ENCODE measurements around the gene JHY.

JHY gene

DNA sequence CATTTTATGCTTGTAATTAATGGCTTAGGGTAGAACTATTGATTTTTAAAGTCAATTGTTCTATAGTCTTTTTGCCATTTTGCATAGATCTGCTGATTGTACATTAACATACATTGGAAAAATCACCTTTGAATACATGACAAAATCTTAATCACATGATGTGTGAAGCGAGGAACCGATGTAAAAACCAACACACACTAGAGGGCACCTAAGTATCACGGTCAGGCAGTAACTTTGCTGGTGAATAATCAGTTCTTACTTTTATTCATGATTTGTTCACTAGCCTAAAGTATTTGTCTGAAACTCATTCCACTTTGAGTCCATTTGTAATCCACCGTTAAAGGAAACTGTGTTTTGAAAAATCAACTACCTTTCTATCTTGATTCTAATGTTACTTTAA is 28.2 kb downstream of the JHY start:
- H3K4me3 ChIP-seq (replicated peaks; ENCODE audit: low read depth, low read length) = no peak overlapping the region
- TF ChIP-seq, protein P1, sequence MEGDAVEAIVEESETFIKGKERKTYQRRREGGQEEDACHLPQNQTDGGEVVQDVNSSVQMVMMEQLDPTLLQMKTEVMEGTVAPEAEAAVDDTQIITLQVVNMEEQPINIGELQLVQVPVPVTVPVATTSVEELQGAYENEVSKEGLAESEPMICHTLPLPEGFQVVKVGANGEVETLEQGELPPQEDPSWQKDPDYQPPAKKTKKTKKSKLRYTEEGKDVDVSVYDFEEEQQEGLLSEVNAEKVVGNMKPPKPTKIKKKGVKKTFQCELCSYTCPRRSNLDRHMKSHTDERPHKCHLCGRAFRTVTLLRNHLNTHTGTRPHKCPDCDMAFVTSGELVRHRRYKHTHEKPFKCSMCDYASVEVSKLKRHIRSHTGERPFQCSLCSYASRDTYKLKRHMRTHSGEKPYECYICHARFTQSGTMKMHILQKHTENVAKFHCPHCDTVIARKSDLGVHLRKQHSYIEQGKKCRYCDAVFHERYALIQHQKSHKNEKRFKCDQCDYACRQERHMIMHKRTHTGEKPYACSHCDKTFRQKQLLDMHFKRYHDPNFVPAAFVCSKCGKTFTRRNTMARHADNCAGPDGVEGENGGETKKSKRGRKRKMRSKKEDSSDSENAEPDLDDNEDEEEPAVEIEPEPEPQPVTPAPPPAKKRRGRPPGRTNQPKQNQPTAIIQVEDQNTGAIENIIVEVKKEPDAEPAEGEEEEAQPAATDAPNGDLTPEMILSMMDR (IDR thresholded peaks at IDR 0.05; ENCODE audit: low read depth, low read length, missing control alignments) = peak; percentile 11
- DNase-seq (ENCODE audit: extremely low read depth, low read depth) = no peak

DNA sequence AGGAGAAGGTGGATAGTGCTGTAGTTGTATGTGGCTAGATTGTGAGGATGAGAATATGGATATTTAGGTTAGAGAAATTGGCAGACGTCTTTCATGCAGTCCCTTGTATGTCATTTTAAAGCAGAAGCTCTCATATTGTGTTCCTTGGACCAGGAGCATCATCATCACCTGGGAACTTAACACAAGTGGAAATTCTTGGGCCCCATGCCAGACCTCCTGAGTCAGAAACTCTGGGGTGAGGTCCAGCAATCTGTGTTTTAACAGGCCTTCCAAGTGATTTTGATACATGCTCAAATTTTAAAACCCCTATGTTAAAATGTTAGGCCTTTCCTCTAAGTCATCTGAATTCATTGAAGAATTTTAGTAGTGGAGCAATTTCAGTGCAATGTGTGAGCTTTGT is 34.8 kb downstream of the JHY start:
- no peak for DNase-seq (ENCODE audit: extremely low read depth, low read depth)
- H3K4me3 ChIP-seq (replicated peaks; ENCODE audit: low read depth, low read length) = no peak overlapping the region
- TF ChIP-seq, protein P1 (IDR thresholded peaks at IDR 0.05; ENCODE audit: low read depth, low read length, missing control alignments) = no peak

DNA sequence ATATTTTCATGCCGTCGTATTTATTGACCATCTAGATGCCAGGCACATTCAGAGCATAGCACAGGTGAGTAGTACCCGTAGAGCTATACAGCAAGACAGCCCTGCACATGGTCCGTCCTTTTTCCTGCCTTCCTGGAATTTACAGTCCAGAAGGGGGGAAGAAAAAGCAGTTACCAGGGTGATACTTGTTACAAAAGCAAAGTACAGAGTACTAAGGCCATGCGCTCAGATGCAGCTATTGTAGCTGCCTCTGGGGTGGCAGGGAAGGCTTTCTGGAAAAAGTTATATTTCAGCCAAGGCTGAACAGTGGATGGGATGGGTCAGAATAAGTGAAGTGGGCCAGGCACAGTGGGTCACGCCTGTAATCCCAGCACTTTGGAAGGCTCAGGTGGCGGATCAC is 36.2 kb downstream of the JHY start:
- H3K4me3 ChIP-seq (replicated peaks; ENCODE audit: low read depth, low read length) = no peak overlapping the region

DNA sequence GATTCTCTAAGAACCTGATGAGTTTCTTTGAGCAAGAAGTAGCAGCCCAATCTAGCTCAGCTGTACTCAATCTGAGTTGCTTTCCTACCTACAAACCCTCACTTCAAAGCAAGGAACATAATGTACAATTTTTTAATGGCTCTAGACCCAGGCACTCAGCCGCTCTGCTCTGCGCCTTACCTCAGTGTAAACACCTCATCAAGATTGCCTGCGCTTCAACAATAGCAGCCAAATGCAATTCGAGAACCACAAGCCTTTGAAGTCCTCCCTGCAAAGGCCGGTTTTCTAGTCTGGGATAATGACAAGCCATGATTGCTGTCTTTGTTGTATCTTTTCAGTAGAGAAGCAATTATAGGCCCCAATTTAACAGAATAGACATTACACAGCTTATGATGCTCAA is 38.0 kb downstream of the JHY start:
- no peak for DNase-seq (ENCODE audit: extremely low read depth, low read depth)
- TF ChIP-seq, protein P1 (IDR thresholded peaks at IDR 0.05; ENCODE audit: low read depth, low read length, missing control alignments) = no peak
- no peak overlapping the region for H3K4me3 ChIP-seq (replicated peaks; ENCODE audit: low read depth, low read length)

More for the DNA sequence above, 36.2 kb downstream of the JHY start:
- no peak for DNase-seq (ENCODE audit: extremely low read depth, low read depth)
- TF ChIP-seq, protein P1 (IDR thresholded peaks at IDR 0.05; ENCODE audit: low read depth, low read length, missing control alignments) = no peak

DNA sequence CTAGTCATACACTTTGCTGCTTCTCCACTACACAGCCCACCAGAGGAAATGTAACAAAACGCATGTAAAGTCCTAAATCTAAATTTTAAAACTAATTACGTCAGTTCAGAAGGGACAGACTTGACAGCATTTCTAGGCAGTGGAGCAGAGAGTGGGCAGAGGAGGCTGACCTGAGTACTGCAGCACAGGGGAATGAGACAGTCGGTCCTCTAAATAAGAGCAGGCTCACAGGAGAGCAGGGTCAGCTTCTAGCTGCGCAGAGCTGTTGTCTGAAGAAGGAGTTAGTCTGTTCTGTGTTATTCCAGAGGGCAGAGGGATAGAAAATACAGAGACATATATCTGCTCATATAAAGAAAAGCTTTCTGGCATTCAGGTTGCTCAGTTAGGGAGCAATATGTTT is 40.3 kb downstream of the JHY start:
- H3K4me3 ChIP-seq (replicated peaks; ENCODE audit: low read depth, low read length) = no peak overlapping the region
- TF ChIP-seq, protein P1 (IDR thresholded peaks at IDR 0.05; ENCODE audit: low read depth, low read length, missing control alignments) = no peak
- DNase-seq (ENCODE audit: extremely low read depth, low read depth) = no peak

DNA sequence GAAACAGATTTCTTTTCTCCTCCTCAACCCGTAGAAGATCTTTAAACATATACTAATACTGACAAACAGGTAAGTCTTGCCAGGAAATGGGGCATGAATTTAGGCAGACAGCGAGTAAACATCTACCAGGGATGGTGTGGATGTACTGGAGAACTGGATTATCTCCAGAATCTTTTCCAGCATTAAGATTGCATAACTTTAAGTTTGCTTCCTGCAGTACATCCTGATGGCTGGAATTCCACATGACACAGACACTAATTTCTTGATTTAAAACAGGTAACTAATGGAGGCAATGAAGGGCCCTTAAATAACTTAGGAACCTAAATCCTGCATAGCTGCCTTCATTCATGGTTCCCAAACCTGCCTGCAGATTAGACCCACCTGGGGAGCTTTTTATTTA is 40.7 kb downstream of the JHY start:
- no peak for DNase-seq (ENCODE audit: extremely low read depth, low read depth)
- TF ChIP-seq, protein P1 (IDR thresholded peaks at IDR 0.05; ENCODE audit: low read depth, low read length, missing control alignments) = no peak
- no peak overlapping the region for H3K4me3 ChIP-seq (replicated peaks; ENCODE audit: low read depth, low read length)

DNA sequence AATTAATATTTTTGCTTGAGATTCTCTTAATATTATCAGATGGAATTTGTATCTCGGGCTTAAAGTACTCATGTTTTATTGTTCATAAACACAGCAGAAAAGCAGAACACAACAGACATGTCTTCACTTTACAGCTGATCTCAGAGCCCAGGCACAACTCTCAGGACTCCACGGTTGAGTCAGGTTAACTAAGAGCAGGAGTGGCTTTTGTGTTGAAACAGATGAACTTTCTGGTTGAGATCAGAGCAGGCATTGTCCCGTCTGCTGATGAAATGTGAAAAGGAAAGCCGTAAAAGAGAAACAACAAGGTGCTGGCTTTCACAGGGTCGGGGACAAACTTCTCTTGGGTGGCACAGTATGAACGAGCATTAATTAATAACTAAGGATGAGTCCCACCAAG is 49.0 kb downstream of the JHY start:
- H3K4me3 ChIP-seq (replicated peaks; ENCODE audit: low read depth, low read length) = no peak overlapping the region
- DNase-seq (ENCODE audit: extremely low read depth, low read depth) = no peak
- TF ChIP-seq, protein P1 (IDR thresholded peaks at IDR 0.05; ENCODE audit: low read depth, low read length, missing control alignments) = no peak

All from HFF-Myc (cell line).